HG03460 (cell line): ENCODE results near the gene CCDC148.

Experiments used
- ATAC-seq: cut with Tn5 transposase; IDR thresholded peaks from one replicate; pipeline ENCODE4 v1.9.1; 2021; ENCODE audit not compliant: unreplicated experiment

The CCDC148 gene

DNA sequence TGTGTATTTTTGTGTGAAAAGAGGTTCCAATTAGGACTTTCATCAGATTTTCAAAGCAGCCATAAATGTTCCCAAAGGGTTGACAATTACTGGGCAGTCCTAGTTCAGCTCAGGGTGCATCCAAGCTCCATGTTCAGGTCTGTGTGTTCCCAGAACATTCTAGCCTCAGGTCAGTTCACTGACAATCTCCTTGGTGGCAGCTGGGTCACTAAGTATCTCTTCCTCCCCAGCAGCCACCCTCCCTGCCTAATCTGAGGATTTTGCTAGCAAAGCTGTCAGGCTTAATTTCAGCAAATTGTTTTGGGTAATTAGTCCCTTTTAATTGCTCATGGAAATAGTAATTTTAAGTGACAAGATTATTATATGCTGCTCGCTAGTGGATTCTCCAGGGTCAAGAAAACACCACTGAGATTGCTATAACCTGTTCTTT is 325.1 kb downstream of the CCDC148 start:
- ATAC-seq: no peak

DNA sequence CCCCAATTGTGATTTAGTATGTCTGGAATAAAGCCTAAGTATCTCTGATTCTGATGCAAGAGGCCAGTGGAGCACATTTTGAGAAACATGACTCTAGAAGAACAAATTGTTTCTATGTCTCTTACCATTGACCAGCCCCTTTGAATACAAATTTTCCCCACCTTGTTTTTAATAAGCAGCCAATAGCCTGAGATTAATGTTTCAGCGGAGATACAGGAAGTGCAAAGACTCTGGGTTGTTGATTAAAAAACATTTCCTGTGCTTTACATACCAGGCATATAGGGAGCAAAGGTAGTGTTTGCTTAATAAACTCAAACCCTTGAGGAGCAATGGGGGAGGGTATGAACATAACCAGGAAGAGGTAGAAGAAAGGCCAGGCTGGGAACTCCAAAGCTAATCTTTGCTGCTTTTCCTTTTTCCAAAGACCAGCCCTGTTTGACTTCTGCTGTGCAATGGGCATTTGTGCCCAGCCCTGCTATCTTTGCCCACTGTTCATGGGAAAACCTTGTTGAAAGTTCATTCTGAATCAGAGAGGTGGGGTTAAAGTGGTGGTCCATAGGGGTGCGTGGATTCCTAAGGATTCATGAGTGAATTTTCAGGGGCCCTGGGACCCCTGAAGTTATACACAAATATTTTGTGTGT is 325.6 kb downstream of the CCDC148 start:
- no peak for ATAC-seq

DNA sequence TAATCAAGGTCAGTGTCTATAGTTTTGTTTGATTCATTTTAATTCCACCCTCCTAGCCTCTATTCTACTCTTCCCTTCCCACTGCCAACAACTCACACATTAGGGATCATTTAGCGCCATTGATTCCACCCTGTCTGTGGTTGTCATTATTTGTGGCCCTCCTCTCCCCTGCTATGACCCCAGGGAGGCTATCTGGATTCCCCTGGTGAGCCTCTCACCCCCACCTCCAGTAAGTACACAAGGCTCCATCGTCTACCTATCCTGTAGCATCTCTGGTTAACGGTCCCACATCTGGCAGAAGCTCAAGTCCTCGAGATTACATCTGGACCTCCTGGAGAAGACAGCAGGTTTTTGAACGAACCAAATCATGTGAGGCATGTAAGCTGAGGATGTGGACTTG is 327.5 kb downstream of the CCDC148 start:
- no peak for ATAC-seq

DNA sequence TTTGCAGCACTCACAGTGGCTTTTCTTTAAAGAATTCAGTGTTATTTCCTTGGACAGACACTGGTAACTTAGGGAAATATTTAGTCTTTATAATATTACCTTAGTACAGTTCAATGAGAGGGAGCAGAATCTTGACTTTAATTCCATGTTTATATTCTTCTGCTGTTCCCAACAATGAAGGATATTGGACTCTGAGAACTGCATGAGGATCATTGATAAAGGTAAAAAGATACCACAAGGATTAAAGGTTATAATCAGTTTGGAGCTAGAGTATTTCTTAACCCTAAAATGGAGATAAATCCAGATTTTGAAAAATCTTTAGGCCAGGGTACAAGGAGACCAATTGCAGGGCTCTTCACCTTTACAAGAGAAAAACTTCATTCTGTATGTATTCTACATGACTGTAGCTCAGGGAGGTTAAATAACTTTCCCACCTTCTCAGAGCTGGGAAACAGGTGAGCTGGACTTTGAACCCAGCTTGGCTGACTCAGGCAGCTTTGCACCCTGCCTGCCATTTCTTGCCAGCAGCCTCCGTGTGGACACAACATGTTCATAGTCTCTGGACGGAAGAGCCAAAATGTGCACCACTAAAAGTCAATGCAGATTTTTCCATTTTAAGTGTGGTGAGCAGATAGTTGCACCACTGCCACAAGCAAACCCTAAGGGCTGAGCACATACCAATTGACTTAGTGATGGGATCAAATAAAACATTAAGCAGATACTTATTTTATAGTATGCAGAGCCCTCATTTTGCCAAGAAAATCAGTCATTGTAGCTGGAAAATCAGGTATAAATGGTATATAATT is 328.2 kb downstream of the CCDC148 start:
- ATAC-seq: no peak

DNA sequence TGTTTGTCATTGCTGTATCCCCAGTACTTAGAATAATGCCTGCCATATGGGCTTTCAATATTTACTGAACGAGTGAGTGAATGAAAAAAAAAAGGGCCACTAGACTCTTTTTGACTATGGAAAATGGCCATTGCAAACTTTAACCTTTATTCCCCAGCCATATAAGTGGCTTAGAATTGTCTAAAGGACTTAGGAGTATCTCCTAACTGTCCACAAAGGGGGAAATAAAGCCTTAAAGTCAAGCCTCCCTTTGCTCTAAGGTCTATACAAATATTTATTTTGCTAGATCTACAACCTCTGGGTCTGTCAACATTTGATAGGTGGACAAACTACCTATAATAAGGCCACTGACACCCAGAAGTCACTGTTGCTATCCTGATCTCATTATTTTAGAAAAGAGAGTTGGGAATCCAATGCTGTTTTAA is 329.2 kb downstream of the CCDC148 start:
- no peak for ATAC-seq

DNA sequence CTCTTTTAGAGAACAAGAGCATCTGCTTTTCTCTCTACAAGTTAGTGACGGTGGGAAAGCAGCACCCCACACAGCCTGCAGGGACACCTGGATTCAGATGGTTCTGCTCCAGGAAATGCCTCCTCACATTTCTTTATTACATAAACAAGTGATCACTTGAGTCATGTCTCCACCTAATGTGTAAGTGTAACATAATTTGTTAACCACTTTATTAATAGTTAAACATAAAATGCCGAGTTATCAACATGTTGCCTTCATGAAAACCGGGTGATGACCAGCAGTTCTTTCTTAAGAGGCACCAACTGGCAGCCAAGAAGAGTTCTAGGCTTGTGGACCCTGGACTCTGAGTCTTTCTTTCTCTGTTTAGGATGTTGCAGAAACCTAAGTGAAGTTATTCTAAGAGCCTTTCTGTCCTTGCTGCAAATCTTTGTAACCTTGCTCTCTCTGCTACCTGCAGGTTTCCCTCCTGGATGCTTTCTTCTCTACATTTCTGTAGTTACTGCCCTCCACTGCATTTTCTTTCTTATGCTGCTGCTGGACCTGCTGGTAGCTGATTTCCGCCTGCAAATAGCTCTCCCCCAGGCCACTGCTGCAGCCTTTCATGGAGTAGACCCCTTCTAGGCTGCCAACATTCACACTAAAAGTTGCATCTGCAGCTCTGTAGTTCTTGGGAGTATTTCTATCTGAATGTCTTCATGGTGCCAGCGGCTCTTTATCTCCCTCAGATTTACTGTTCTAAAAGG is 330.6 kb downstream of the CCDC148 start:
- no peak for ATAC-seq

DNA sequence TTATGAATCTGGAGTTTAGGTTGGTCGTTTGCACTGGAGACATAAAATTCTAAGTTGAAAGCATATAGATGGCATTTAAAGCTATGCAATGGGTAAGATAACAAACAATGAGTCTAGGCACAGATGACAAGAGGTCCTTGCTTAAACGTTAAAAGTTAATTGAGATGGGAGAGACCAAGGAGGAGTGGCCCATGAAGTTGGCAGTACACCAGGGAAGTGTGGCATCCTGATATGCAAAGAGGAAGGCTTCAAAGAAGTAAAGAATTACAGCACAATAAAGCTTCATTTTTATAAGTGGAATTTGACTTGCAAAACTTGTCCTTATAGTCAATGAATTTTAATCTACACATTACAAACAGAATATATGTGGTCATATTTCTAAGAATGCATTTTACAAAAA is 331.7 kb downstream of the CCDC148 start:
- ATAC-seq: no peak
